GM18511 (cell line): ENCODE measurements around the gene CRBN.
A peak's percentile ranks its signal among the peaks of the same experiment; 100 is the strongest.

ENCODE experiments used
- ATAC-seq: cut with Tn5 transposase; IDR thresholded peaks from one replicate; pipeline ENCODE4 v1.9.1; 2021; ENCODE audit warnings: mild to moderate bottlenecking, moderate library complexity; ENCODE audit not compliant: unreplicated experiment

The CRBN gene

GRCh38 chr3:3113042-3113709, 66.3 kb downstream of the CRBN start:
- no peak for ATAC-seq

GRCh38 chr3:3110749-3111361, 68.6 kb downstream of the CRBN start:
- peak; percentile 39 for ATAC-seq

- ATAC-seq, result peak; percentile 25
These were observed 69.2 kb downstream of the CRBN start, which contains the start of gene IL5RA for GRCh38 chr3:3110299-3110630. Gene IL5RA (minus strand): TSS chr3:3110374. CDS start chr3:3104984, 5,390 bp downstream.

GRCh38 chr3:3109407-3110298, 69.8 kb downstream of the CRBN start:
- ATAC-seq, result peak; percentile 84

- ATAC-seq, result no peak
These were observed 71.6 kb downstream of the CRBN start for GRCh38 chr3:3107858-3108257.

GRCh38 chr3:3107181-3107580, 72.3 kb downstream of the CRBN start:
- no peak for ATAC-seq

- ATAC-seq, result no peak
These were observed 73.7 kb downstream of the CRBN start for GRCh38 chr3:3105815-3106214.

- ATAC-seq, result no peak
These were observed 74.2 kb downstream of the CRBN start for GRCh38 chr3:3105246-3105645.

- ATAC-seq, result no peak
These were observed 76.7 kb downstream of the CRBN start for GRCh38 chr3:3102751-3103150.

GRCh38 chr3:3101660-3102458, 77.6 kb downstream of the CRBN start:
- ATAC-seq, result peak; percentile 79
